NT2/D1 (cell line): ENCODE data around the gene ZNF57.

Source experiments
- SUZ12 ChIP-seq: IDR thresholded peaks from 2 replicates; pipeline ENCODE4 v1.6.1; 2011; ENCODE audit not compliant: insufficient read length, insufficient read depth; ENCODE audit errors: extremely low read depth
- YY1 ChIP-seq: IDR thresholded peaks from 2 replicates; pipeline ENCODE4 v1.6.1; 2011; ENCODE audit not compliant: insufficient read length, insufficient read depth
- ZNF274 ChIP-seq: IDR thresholded peaks from 2 replicates; pipeline ENCODE4 v1.6.1; 2011; ENCODE audit warnings: mild to moderate bottlenecking, low read depth, low read length

GRCh38 chr19:2962018-2962670, 61.4 kb downstream of the ZNF57 start:
- TF ChIP-seq ZNF274 (no peak), YY1 (no peak), SUZ12 (no peak)
